ENCODE results near the gene CNTNAP2.
A peak's percentile ranks its signal among the peaks of the same experiment; 100 is the strongest.

CNTNAP2 gene

DNA sequence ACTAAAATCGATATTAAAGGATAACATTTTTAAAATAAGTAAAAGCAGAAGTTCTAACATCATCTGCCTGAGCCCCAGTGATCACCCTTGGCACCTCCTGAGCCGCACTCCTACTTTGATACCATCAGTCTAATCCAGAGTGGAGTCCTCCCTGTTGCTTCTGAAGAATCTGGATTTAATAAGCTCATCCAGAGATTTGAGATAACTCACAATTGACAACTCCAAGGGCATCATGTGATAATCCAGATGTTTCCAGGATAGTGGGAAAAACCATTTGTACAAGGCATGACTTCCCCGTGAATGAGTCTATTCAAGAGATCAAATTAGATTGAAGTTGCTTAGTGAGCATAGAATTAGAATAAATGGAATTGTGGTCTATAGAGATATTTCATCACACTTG, 1998.2 kb downstream of the CNTNAP2 start:
- DNase-seq = no peak

GRCh38 chr7:148115308-148115707, 1998.7 kb downstream of the CNTNAP2 start:
- DNase-seq = no peak

DNA sequence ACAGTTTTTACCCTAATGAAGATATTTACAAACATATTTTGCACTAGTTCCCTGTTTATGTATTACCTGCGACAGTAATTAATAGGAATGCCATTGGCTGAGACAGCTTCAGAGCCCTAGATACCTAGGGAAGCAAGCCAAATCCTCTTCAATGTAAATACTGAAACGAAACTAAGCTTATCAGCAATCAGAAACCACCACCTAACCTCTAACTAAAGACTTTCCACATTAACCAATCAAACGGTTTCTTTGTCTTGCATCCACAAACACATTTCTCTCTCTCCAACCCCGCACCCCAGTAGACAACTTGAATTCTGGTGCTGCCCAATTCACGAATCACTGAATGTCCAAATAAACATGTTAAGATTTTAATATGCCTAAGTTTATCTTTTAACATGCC, 1999.6 kb downstream of the CNTNAP2 start:
- DNase-seq = no peak

GRCh38 chr7:148116829-148117403, 2000.3 kb downstream of the CNTNAP2 start:
- DNase-seq = no peak

- DNase-seq = no peak
Observed at GRCh38 chr7:148118371-148118770, 2001.8 kb downstream of the CNTNAP2 start.

DNA sequence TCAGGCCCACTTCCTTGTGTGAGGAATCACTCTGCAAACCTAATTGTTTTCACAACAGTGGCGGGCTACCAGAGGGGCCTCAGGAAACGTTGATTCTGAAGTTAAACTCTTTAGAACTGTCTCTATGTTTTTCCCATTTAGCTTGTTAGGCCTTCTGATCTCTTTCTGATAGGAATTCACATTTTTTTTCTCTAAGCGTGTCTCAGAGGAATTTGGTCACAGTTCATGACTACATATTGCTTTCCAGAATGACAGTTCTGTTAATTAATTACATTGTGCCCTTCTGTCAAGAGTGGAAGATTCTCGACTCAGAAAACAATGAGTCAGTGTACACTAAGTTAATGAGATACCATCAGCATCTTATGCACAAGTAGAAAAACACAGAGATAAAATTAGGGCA, 2004.8 kb downstream of the CNTNAP2 start:
- no peak for DNase-seq

GRCh38 chr7:148121847-148122246, 2005.2 kb downstream of the CNTNAP2 start:
- DNase-seq = no peak

DNA sequence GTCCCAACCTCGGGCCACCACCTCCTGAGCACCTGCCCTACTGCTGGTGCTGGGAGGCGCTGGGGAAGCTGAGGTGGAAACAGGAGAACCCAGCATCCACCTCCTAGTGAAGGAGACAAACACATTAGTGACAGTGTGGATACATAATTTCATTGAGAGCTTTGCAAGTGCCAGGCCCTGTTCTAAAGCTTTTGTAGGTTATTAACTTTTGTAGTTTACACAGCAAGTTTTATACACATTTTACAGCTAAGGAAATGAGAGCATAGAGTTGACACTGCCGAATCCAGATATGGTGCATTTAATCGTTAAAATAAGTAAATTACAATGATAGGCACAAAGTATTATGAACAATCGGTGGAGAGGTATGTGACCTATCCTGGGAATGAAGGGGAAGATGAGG, 2007.9 kb downstream of the CNTNAP2 start:
- DNase-seq = no peak

DNA sequence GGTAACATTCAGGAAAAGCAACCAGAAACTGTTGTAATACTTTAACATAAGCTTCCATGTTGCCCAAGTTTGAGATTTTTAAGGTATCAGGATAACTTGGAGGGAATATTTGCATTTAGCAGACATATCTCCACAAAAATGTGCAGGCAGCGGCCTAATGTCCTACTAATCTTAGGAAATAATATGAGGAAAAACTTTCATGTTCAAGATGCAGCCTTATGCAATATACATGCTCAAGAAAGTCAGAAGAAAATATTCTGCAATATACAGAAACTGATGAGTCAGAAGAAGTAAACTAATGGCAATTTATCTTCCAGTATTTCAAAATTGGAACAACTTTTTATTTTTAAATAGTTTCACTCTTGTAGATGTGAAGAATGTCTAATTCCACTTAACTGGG, 2010.8 kb downstream of the CNTNAP2 start:
- DNase-seq = no peak

DNA sequence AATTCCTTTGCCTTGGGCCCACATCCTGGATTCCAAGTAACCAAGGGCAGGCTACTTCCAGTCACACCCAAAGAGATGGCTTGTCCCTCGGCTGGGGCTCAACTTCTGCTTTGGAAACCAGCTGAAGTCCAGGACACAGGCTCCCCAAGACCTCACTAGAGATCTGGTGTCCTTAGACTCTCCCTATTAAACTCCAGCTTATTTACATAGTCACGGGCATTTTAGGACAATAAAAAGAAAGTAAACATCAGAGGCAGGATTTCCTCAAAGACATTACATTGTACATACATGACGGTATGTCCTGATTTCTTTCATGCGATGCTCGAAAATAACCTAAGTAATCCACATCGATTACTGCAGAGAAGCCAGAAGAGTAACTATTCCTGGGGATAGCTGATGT, 2012.4 kb downstream of the CNTNAP2 start:
- no peak for DNase-seq

DNA sequence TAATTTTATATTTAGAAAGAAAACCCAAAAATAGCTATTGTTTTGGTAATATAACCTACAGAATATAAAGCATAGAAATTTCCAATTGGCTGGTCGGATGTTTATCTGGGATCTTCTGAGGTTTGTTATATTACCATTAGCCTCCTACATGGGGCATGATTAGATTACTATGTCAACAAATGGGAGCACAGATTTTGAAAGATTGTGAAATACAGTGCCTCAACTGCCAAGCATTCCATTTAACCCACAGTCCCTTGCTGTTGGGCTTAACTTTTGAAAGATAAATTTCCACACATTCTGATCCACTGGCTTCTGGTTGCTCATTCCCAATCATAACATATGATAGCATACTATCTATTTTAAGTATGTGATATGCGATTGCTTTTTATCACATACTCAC, 2018.5 kb downstream of the CNTNAP2 start:
- DNase-seq = no peak

GRCh38 chr7:148135997-148136396, 2019.4 kb downstream of the CNTNAP2 start:
- DNase-seq = no peak

DNA sequence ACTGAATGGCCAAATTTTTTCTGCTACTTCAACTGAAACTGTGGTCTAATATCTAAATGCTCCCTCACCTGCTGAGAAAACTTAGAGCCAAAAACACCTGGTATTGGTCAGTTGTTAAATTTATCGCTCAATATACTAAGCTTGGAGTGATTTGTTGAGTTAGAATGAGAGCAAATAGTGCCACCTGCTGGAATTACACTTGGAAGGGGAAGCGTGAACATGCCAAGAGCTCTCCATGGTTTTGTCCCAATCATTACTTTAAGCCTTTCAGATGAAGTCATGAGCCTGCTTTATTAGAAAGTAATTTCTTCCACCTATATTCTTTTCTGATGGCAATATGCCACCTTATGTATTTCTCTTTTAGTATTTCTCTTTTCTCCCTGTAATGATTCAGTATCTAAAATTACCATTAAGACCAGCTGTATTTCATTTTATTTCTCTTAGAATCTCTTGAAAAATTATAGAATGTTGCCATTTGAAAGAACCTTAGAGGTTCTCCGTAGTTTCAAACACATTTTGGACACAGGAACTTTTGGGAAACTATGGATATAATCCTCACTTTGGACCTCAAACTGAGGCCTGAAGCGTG, 2026.2 kb downstream of the CNTNAP2 start:
- DNase-seq = no peak

- no peak for DNase-seq
Observed at GRCh38 chr7:148144827-148145226, 2028.2 kb downstream of the CNTNAP2 start.

- no peak for DNase-seq
Observed at GRCh38 chr7:148146346-148146745, 2029.7 kb downstream of the CNTNAP2 start.

DNA sequence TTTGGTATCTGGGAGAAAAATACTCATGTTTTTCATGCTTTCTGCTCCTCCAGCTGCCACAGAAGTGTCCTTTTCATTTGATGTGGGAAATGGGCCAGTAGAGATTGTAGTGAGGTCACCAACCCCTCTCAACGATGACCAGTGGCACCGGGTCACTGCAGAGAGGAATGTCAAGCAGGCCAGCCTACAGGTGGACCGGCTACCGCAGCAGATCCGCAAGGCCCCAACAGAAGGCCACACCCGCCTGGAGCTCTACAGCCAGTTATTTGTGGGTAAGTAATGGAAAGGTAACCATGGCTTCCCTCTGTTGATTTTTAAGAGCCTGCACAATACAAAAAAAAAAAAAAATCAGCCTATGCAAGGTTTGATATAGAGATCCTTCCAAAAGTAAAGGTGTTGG, 2030.8 kb downstream of the CNTNAP2 start:
- no peak for DNase-seq

DNA sequence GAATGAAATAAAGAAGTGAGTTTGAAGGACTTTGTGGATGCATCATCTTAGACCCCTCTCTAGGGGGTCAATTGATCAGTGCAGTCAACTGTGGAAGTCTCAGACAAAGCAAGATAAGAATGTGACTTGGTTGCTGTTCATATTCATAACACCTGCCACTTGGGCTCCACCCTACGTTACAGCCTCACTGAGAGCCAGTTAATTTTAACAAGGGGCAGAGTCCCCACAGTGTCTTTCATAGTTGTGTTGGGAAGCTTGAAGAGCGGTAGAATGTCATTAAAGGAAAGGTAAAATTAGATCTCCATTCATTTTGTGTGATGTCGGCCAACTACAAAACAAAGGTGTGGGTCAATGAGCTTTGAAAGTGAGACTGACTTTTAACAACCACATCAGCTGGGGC, 2031.9 kb downstream of the CNTNAP2 start:
- no peak for DNase-seq

GRCh38 chr7:148149730-148150129, 2033.1 kb downstream of the CNTNAP2 start:
- no peak for DNase-seq

DNA sequence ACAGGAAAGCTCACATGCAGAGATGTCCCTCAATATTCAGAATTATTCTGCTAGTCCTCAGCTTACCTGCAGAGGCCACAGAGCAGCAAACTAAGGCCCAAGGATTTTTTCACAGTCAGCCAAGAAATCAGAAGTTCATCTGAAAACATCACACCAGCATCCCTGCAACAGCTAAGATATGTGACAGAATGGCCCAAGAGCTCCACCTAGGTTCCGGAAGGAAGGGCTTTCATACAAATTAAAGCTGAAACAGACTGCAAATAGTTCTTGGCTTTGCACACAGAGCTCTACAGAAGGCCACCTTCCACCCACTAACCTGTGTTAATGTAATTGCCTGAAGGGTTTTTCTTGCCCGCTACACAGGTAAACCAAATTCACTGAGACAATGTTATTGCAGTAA, 2035.2 kb downstream of the CNTNAP2 start:
- no peak for DNase-seq

- peak; percentile 42 for DNase-seq
Observed at GRCh38 chr7:148153616-148154284, 2037.1 kb downstream of the CNTNAP2 start.

- DNase-seq = no peak
Observed at GRCh38 chr7:148155000-148155399, 2038.4 kb downstream of the CNTNAP2 start.

DNA sequence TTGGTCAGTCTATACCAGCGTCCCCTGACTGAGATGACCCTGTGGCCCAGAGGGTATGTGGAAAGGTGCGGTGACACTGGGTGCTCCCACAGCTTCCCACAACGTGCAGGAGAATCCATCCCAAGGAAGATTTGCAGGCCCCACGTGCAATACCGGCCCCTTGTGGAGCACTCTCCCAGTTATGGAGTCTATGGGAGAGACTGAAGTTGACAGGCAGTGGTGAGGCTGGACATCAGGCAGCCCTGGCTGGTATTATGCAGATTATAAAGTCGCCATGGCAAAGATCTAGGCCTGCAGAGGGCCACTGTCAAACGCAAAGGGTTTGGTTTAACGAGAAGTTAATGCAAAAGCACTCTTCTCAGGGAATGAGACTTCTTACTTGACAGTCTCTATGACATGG, 2039.2 kb downstream of the CNTNAP2 start:
- no peak for DNase-seq

DNA sequence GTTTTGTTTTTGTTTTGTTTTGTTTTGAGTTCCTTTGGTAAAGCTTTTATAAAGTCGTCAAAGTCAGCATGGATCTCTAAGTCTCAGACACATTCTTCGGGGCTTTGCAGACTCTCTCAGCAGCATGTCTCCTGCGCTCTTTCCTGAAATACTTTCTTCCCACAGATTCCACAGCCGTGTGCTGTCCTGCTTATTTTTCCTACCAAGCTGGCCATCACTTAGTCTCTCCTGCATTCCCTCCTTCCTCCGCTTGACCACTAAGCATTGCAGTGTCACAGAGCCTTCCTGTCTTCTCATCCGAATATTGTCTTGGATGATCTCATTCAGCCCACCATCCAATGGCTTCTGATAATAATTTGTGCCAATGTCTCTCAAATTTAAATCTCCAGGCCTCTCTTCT, 2039.6 kb downstream of the CNTNAP2 start:
- no peak for DNase-seq

DNA sequence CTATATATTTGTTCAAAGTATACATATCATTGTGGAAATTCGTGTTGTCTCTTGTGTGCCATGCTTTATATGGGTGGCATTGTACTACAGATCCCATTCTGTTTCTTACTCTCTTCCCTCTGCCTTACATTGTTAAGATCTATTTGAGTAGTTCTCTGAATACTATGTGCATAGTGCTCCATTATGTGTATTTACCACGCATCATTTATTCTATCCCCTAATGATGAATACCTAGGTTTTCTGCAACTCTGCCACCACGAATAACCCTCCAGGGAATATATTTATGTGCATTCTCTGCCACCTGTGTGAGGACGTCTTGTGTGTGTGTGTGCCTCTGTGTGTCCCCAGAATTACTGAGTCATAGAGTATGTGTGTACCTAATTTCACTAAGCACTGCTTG, 2042.7 kb downstream of the CNTNAP2 start:
- DNase-seq = no peak

Data from right kidney (tissue), 1 donor.